Measurements from ENCODE around the gene RGS11. TPM values are rescaled to one million over a fixed set of nuclear protein-coding genes. Genes with fewer than 3 reads are reported as not detected.

The RGS11 gene
- total RNA-seq, 1 experiment from 2014 or later, result 2.9 TPM

DNA sequence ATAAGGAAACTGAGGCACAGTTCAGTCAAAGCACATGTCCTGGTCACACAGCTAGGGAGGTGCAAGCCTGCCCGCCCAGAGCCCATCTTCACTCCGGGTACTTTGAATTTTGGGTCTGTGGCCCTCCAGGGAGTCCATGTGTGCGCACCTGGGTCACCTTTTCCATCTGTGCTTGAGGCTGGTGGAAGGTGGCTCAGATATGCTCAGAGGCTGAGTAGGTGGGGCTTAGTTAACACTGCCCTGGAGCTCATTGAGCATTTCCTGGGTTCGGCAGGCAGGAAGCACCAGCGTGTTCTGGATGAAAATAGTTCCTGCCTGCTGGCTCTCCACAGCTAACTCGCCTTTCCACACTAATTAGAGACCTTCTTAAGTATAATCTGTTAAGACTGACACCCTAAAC, 21.9 kb downstream of the RGS11 start:
- WGBS (ENCODE audit: extremely low coverage, insufficient read length, low lambda C conversion rate), result no CpG with 5 or more reads among the region's 6 CpGs
- no peaks in the 10 kb centered on the region; a peak in 1 of 4 replicates for H3K4me1 Mint-ChIP-seq

More for the DNA sequence above, 21.9 kb downstream of the RGS11 start:
- Histone ChIP-seq H3K4ac (ENCODE audit: low read depth, low read length) (no peak overlapping the region), H4K5ac (ENCODE audit: insufficient read length, low read depth, low read length) (no peak overlapping the region), H3K14ac (ENCODE audit: insufficient read depth, low read length) (no peak overlapping the region), H3K9me3 (ENCODE audit: control insufficient read depth, low read depth, low read length) (no peaks in the 10 kb centered on the region), H3K79me1 (ENCODE audit: insufficient read depth, low read depth, low read length, poor library complexity, severe bottlenecking) (no peaks in the 10 kb centered on the region), H2BK20ac (ENCODE audit: low read depth, low read length, poor library complexity, severe bottlenecking) (no peak overlapping the region), H3K56ac (ENCODE audit: insufficient read length, low read depth, low read length) (no peak overlapping the region), H3T11ph (ENCODE audit: low read length) (no peak overlapping the region), H3K4me2 (ENCODE audit: insufficient read depth, insufficient read length, low read length) (no peak overlapping the region), H2AK5ac (ENCODE audit: insufficient read length, low read length) (no peak overlapping the region), H4K8ac (replicated peaks; ENCODE audit: insufficient read length, low read depth, low read length) (no peak overlapping the region), H2BK120ac (ENCODE audit: low read depth, low read length, poor library complexity, severe bottlenecking) (no peak overlapping the region), H3K27me3 (ENCODE audit: insufficient read depth, low read length) (no peaks in the 10 kb centered on the region), H3K79me2 (ENCODE audit: insufficient read depth, low read length) (no peaks in the 10 kb centered on the region), H4K20me1 (ENCODE audit: control insufficient read depth, insufficient read depth, insufficient read length) (no peaks in the 10 kb centered on the region), H3K4me1 (ENCODE audit: insufficient read depth, low read length) (no peaks in the 10 kb centered on the region), H2BK12ac (ENCODE audit: insufficient read length, low read depth, low read length) (no peak overlapping the region), H2BK15ac (ENCODE audit: low read depth, low read length) (no peak overlapping the region), H3K23me2 (ENCODE audit: insufficient read length, low read depth, low read length, poor library complexity, severe bottlenecking) (no peaks in the 10 kb centered on the region), H2AFZ (ENCODE audit: low read length) (no peak overlapping the region), H4K91ac (ENCODE audit: insufficient read length, low read depth, low read length) (no peak overlapping the region), H3K27ac (ENCODE audit: insufficient read length, low read depth, low read length) (no peak overlapping the region), H3K18ac (ENCODE audit: insufficient read length, low read depth, low read length) (no peak overlapping the region), H3K23ac (ENCODE audit: insufficient read length, low read depth, low read length) (no peak overlapping the region), H3K9ac (ENCODE audit: extremely low read depth, insufficient read length, low read length) (no peak overlapping the region), H2BK5ac (ENCODE audit: insufficient read length, low read length) (no peak overlapping the region)
- TF ChIP-seq, protein P1, sequence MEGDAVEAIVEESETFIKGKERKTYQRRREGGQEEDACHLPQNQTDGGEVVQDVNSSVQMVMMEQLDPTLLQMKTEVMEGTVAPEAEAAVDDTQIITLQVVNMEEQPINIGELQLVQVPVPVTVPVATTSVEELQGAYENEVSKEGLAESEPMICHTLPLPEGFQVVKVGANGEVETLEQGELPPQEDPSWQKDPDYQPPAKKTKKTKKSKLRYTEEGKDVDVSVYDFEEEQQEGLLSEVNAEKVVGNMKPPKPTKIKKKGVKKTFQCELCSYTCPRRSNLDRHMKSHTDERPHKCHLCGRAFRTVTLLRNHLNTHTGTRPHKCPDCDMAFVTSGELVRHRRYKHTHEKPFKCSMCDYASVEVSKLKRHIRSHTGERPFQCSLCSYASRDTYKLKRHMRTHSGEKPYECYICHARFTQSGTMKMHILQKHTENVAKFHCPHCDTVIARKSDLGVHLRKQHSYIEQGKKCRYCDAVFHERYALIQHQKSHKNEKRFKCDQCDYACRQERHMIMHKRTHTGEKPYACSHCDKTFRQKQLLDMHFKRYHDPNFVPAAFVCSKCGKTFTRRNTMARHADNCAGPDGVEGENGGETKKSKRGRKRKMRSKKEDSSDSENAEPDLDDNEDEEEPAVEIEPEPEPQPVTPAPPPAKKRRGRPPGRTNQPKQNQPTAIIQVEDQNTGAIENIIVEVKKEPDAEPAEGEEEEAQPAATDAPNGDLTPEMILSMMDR (conservative IDR thresholded peaks at IDR 0.05), result no peak
- DNase-seq, result no peak
- Mint-ChIP-seq H3K36me3 (ENCODE audit: insufficient read depth in 1 of 3, low read depth in 3 of 3) (peaks cover 12 to 50% (median 44%) of the 10 kb centered on the region in 3 experiments; a peak in 6 of 7 replicates), H3K9me3 (no peaks in the 10 kb centered on the region), H3K4me3 (no peak overlapping the region), H3K27ac (no peak overlapping the region; a peak in 1 of 7 replicates), H3K27me3 (ENCODE audit: low read depth) (no peaks in the 10 kb centered on the region)
